HCEC 1CT (cell line): Measurements from ENCODE around the gene PPP1R9B.

ENCODE experiments used
- DNase-seq: peaks from one replicate; pipeline ENCODE4 v3.0.0-alpha.2; 2017

Gene PPP1R9B

GRCh38 chr17:50087246-50087911 lies 63.1 kb downstream of the PPP1R9B start:
- DNase-seq, result peak; percentile 69
